Ascending aorta (tissue), 2 donors: ENCODE data around the gene TMX1. TPM values are rescaled to one million over a fixed set of nuclear protein-coding genes. Genes with fewer than 3 reads are reported as not detected.

Experiments
- DNase-seq, 2 donors: peaks; one replicate each; pipeline ENCODE4 v3.0.0-alpha.2; 2019; ENCODE audit warnings: low spot score in 2 of 2
- H3K27ac ChIP-seq, 2 donors: fragments of 200-600 bp; sonication (generic); one replicate each; pipeline ENCODE4 v1.5.1; 2016 to 2017; ENCODE audit warnings: mild to moderate bottlenecking in 1 of 2
- H3K27me3 ChIP-seq: fragments of 200-600 bp; sonication (generic); one replicate; pipeline ENCODE4 v1.5.1; 2017
- H3K36me3 ChIP-seq, 2 donors: fragments of 200-600 bp; sonication (generic); one replicate each; pipeline ENCODE4 v1.5.1; 2016
- H3K4me1 ChIP-seq, 2 donors: fragments of 200-600 bp; sonication (generic); one replicate each; pipeline ENCODE4 v1.5.1; 2016 to 2017; ENCODE audit warnings: mild to moderate bottlenecking in 1 of 2
- H3K4me3 ChIP-seq, 2 donors: fragments of 200-600 bp; sonication (generic); one replicate each; pipeline ENCODE4 v1.5.1; 2016 to 2017; ENCODE audit warnings: mild to moderate bottlenecking in 1 of 2
- H3K9me3 ChIP-seq, 2 donors: fragments of 200-600 bp; sonication (generic); one replicate each; pipeline ENCODE4 v1.5.1; 2016
- intact Hi-C: fragments of 100-400 bp; cut with DNase I; formaldehyde crosslinking; loops from one replicate; pipeline ENCODE4 v1.15.1; 2023
- total RNA-seq: library from RNA; depleted of rRNA; stranded (reverse); fragments of >200 nt; gene quantifications from one replicate; pipeline ENCODE4 v1.1.0, GENCODE V29; 2016
- TF ChIP-seq, protein P1 (sequence below), 3 experiments: fragments of 200-600 bp in 2 of 3; fragments of 450-650 bp in 1 of 3; sonication (generic) in 2 of 3; IDR thresholded peaks; one replicate each; pipeline ENCODE4 v1.5.1; 2016 to 2019; ENCODE audit warnings: antibody characterized with exemption in 3 of 3, mild to moderate bottlenecking in 1 of 3, moderate library complexity in 1 of 3

TMX1 gene
- total RNA-seq, 1 donor from 2014 or later = 5.1 TPM

DNA sequence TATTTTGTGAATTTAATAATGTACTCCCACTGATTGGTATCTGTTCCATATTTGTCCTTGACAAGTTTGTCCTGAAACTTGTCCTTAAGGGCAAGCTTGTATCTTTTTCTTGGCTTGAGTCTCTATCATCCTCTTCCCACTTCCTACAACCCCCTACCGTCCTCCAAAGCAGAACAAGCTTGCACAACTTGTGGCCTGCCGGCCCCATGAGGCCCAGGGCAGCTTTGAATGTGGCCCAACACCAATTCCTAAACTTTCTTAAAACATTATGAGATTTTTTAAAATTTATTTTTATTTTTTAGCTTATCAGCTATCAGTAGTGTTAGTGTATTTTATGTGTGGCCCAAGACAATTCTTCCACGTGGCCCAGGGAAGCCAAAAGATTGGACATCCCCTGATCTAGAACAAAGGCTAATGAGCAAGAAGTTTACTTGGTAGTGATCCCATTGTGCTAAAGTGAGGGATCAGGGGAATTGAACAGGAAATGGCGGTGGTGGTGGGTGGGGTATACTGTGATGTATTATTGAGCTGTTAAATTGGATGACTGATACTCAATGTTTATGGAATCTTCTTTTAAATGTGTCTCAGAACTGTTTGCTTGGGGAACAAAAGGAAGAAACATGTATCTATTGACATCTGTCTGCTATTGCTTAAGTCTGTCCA lies 37.8 kb downstream of the TMX1 start:
- no peak for DNase-seq
- TF ChIP-seq, protein P1, sequence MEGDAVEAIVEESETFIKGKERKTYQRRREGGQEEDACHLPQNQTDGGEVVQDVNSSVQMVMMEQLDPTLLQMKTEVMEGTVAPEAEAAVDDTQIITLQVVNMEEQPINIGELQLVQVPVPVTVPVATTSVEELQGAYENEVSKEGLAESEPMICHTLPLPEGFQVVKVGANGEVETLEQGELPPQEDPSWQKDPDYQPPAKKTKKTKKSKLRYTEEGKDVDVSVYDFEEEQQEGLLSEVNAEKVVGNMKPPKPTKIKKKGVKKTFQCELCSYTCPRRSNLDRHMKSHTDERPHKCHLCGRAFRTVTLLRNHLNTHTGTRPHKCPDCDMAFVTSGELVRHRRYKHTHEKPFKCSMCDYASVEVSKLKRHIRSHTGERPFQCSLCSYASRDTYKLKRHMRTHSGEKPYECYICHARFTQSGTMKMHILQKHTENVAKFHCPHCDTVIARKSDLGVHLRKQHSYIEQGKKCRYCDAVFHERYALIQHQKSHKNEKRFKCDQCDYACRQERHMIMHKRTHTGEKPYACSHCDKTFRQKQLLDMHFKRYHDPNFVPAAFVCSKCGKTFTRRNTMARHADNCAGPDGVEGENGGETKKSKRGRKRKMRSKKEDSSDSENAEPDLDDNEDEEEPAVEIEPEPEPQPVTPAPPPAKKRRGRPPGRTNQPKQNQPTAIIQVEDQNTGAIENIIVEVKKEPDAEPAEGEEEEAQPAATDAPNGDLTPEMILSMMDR (IDR thresholded peaks at IDR 0.05) = no peak
- Histone ChIP-seq H3K4me1 (no peaks in the 10 kb centered on the region), H3K9me3 (no peaks in the 10 kb centered on the region), H3K27ac (no peak overlapping the region), H3K27me3 (no peaks in the 10 kb centered on the region), H3K4me3 (no peak overlapping the region), H3K36me3 (no peaks in the 10 kb centered on the region)
- intact Hi-C loops = no loop called here

DNA sequence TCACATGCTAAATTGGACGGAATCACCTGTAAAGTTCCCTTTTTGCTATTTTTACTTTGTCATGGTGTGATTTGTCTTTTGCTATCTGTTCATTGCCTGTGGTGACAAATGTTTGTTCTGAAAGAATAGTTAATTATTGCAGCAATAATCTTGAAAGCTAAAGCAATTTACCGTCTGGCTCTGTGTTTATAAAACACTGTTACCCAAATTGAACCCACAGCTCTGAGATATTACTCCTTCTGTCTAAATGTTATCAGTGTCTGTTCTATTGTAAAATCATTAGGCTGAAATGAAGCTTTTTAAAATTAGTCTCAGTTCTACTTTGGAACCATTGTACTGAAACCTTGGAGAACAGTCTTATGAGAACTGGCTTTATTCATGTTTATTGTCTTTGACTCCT lies 42.5 kb downstream of the TMX1 start:
- Histone ChIP-seq H3K27ac (no peak overlapping the region), H3K4me1 (no peaks in the 10 kb centered on the region), H3K4me3 (no peak overlapping the region), H3K27me3 (no peaks in the 10 kb centered on the region), H3K9me3 (no peaks in the 10 kb centered on the region), H3K36me3 (no peaks in the 10 kb centered on the region)
- intact Hi-C loops = loop anchor here (2.0 to 10.0 kb wide), 2 partner anchors 272 to 370 kb away; no protein-coding TSS in a partner anchor
- TF ChIP-seq, protein P1 (IDR thresholded peaks at IDR 0.05) = no peak
- DNase-seq = no peak

DNA sequence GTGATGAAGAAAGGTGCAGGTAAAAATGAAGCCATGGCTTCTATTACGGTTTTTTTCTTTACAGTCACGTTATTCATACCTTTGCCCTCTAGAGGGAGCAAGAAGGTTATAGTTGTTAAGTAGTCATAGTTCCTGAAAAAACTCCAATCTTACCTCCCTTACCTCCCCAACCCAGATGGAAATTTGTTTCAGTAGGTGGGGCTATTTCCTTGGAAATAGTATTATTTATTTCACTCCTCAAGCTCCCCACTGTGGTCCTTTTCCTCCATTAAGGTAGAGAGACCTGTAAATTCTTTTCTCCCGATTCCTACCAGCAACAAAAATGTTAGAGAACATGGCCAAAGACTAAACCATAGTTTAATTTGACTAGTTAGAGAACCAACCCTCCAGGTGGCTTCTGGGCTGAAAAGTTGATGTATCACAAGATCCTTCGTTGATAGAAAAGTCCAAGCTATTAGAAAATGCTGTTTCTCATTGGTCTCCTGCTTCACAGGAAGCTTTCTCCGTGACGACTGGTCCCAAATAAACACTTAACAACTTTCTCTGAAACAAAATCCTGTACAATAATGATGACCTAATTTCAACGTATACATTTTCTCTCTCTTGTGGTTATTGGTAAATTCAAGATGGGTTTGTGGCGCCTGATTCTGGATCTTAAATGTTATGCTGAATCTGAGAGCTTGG lies 43.5 kb downstream of the TMX1 start:
- Histone ChIP-seq H3K36me3 (no peaks in the 10 kb centered on the region), H3K27ac (no peak overlapping the region), H3K4me1 (no peaks in the 10 kb centered on the region), H3K9me3 (no peaks in the 10 kb centered on the region), H3K4me3 (no peak overlapping the region), H3K27me3 (no peaks in the 10 kb centered on the region)
- intact Hi-C loops = loop anchor here (1.0 to 10.0 kb wide), 4 partner anchors 271 to 497 kb away; no protein-coding TSS in a partner anchor
- TF ChIP-seq, protein P1 (IDR thresholded peaks at IDR 0.05) = peak; percentile 67 to 79 (median 68)
- DNase-seq = no peak

- Histone ChIP-seq H3K9me3 (no peaks in the 10 kb centered on the region), H3K36me3 (no peaks in the 10 kb centered on the region), H3K27ac (no peak overlapping the region), H3K27me3 (no peaks in the 10 kb centered on the region), H3K4me3 (no peak overlapping the region), H3K4me1 (no peaks in the 10 kb centered on the region)
- intact Hi-C loops = loop anchor here (10.0 kb wide), 1 partner anchor 271 kb away; no protein-coding TSS in a partner anchor
- no peak for DNase-seq
- TF ChIP-seq, protein P1 (IDR thresholded peaks at IDR 0.05) = no peak
These were observed 44.2 kb downstream of the TMX1 start for GRCh38 chr14:51284241-51284640.

DNA sequence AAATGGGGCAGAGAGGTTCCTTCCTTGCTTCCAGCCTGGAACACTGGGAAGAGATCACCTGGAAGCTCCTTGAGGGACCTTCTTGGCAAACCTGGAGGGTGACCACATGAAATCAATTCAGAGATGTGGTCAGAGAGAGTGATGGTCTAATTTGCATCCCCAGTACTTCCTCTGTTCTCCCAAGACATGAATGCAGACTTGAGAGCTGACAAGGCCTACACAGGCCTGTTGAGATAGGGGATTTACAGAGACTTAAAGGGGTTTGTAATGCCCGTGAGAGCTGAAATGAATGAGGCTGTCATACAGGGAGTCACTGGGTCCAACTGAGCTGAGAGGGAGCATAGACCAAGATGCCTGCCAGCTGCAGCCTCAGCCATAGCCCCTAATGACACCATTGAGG lies 45.1 kb downstream of the TMX1 start:
- H3K27me3 ChIP-seq = no peaks in the 10 kb centered on the region
- no peaks in the 10 kb centered on the region for H3K36me3 ChIP-seq
- no peaks in the 10 kb centered on the region for H3K9me3 ChIP-seq
- intact Hi-C loops = loop anchor here (10.0 kb wide), 1 partner anchor 270 kb away; no protein-coding TSS in a partner anchor
- no peak overlapping the region for H3K4me3 ChIP-seq
- H3K27ac ChIP-seq = no peak overlapping the region
- TF ChIP-seq, protein P1 (IDR thresholded peaks at IDR 0.05) = no peak
- DNase-seq = no peak
- no peaks in the 10 kb centered on the region for H3K4me1 ChIP-seq
